Activated CD8-positive, alpha-beta T cell treated with anti-CD3 and anti-CD28 coated beads, Interleukin-2, amount 10 ng/mL, durations not matched to agents 7 days and 5 days (primary cell): ENCODE measurements around the gene SCUBE2. TPM values are rescaled to one million over a fixed set of nuclear protein-coding genes. Genes with fewer than 3 reads are reported as not detected.
A peak's percentile ranks its signal among the peaks of the same experiment; 100 is the strongest.
"Not testable (repeated sequence)": the region's sequence is repeated elsewhere in the genome, so short reads cannot be mapped to it uniquely, and the experiment has no call there.

Experiments
- ATAC-seq: fragments of 150-1000 bp; cut with Tn5 transposase; one replicate; pipeline ENCODE4 v1.10.0; 2021; ENCODE audit warnings: moderate library complexity
- CTCF ChIA-PET: fragments of 350-600 bp; sonication (Branson Sonifier 250); formaldehyde crosslinking; loops from one replicate; lab custom pipeline; 2021; ENCODE audit warnings: antibody characterized with exemption; lab: Charles Lee
- POLR2A ChIA-PET: fragments of 350-600 bp; sonication (Branson Sonifier 250); formaldehyde crosslinking; loops from one replicate; lab custom pipeline; 2021; ENCODE audit warnings: antibody characterized with exemption; lab: Charles Lee
- DNase-seq: peaks from one replicate; pipeline ENCODE4 v3.0.0-alpha.2; 2020
- H3K27ac Mint-ChIP-seq: one replicate; pipeline ENCODE4 v1.8.0; 2021; ENCODE audit warnings: mild to moderate bottlenecking, mixed read lengths
- H3K27me3 Mint-ChIP-seq: one replicate; pipeline ENCODE4 v1.8.0; 2021; ENCODE audit warnings: low read depth, mixed read lengths
- H3K36me3 Mint-ChIP-seq: one replicate; pipeline ENCODE4 v1.8.0; 2021; ENCODE audit warnings: low read depth, mixed read lengths
- H3K4me1 Mint-ChIP-seq: one replicate; pipeline ENCODE4 v1.8.0; 2021; ENCODE audit warnings: low read depth, mixed read lengths
- H3K4me3 Mint-ChIP-seq: one replicate; pipeline ENCODE4 v1.8.0; 2021; ENCODE audit warnings: mild to moderate bottlenecking, mixed read lengths
- H3K9me3 Mint-ChIP-seq: one replicate; pipeline ENCODE4 v1.8.0; 2022; ENCODE audit warnings: mixed read lengths; ENCODE audit not compliant: insufficient read depth
- total RNA-seq, 2 experiments: library from RNA; stranded (reverse); gene quantifications; one replicate each; pipeline ENCODE4 v1.2.3, GENCODE V29; 2021

Gene SCUBE2
- total RNA-seq, 2 experiments from 2014 or later, result 0.65 TPM; not detected in 1

DNA sequence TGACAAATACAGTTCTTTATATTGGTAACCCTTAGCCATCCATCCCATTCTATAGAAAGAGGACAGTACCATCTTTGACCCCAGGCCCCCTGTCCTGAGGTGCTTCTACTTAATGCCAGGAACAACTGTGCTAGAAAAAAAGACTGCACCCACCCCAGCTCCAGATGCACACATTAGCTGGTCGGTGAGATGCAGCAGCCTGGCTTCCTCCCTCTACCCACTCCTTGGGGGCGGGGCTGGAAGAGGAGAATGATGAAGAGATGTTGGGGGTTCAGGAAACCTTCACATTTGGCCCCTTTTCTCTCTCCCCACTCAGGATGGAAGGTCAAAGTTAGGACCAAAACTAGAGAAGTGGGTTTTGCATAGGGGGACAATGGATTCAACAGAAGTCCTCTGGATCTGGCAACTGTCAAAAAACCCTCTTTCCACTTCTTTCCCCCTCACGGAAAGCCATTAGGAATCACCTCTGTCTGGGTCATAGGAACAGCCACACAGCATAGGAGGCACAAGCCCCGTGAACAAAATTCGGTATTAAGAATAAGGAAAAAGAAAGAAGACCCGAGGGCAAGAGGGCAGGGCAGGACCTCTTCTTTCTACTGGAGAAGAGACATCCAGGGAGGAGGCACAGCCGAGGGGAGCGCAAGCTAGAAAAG, 88.4 kb downstream of the SCUBE2 start:
- Mint-ChIP-seq H3K9me3 (no peaks in the 10 kb centered on the region), H3K27ac (no peak overlapping the region), H3K27me3 (peaks cover 64% of the 10 kb centered on the region), H3K4me1 (peaks cover 17% of the 10 kb centered on the region), H3K4me3 (peak overlapping the region; percentile 71), H3K36me3 (no peaks in the 10 kb centered on the region)
- ATAC-seq, result no peak
- ChIA-PET POLR2A (interaction anchor here (1.2 kb wide), 1 partner anchor 14 kb away, joined by 5 read pairs; no protein-coding TSS in a partner anchor), CTCF (interaction anchor here (1.5 to 2.7 kb wide), 3 partner anchors 13 to 503 kb away, joined by 4 to 12 read pairs (median 6); no protein-coding TSS in a partner anchor)
- no peak for DNase-seq

GRCh38 chr11:9001736-9002135, 89.7 kb downstream of the SCUBE2 start:
- Mint-ChIP-seq H3K4me3 (no peak overlapping the region), H3K4me1 (peaks cover 17% of the 10 kb centered on the region), H3K36me3 (no peaks in the 10 kb centered on the region), H3K27me3 (peaks cover 56% of the 10 kb centered on the region), H3K27ac (no peak overlapping the region), H3K9me3 (no peaks in the 10 kb centered on the region)
- POLR2A ChIA-PET, result no interaction called here
- DNase-seq, result peak; percentile 41
- no peak for ATAC-seq
- CTCF ChIA-PET, result interaction anchor here (2.5 to 2.7 kb wide), 2 partner anchors 14 to 136 kb away, joined by 6 to 12 read pairs; no protein-coding TSS in a partner anchor

- no peaks in the 10 kb centered on the region for H3K36me3 Mint-ChIP-seq
- no peak overlapping the region for H3K4me3 Mint-ChIP-seq
- no peak overlapping the region for H3K27ac Mint-ChIP-seq
- ChIA-PET POLR2A (no interaction called here), CTCF (interaction anchor here (1.2 to 2.3 kb wide), 4 partner anchors 10 to 140 kb away, joined by 4 to 9 read pairs (median 4); partner anchors contain the start of gene TMEM9B)
- peaks cover 8% of the 10 kb centered on the region for H3K4me1 Mint-ChIP-seq
- ATAC-seq (no peak), DNase-seq (no peak)
- H3K9me3 Mint-ChIP-seq, result no peaks in the 10 kb centered on the region
- H3K27me3 Mint-ChIP-seq, result peaks cover 36% of the 10 kb centered on the region
Observed at GRCh38 chr11:8998017-8998416, 93.4 kb downstream of the SCUBE2 start.

DNA sequence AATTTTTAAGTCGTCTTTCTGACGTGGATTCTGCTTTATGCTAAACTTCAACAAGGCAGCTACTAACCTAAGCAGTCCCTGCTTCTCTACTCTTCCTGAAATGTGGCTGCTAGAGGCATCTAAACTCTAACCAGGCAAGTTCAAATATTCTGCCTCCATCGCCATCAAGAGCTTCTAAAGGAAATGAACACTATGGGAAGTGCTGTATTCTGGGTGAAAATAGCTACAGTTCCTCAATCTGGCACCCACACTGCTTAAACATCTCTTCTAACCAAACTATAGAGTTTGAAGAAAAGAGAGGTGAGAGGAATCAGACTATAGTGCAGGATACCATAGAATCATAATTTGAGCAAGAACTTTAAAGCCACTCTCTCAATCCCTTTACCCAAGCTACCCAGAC, 93.9 kb downstream of the SCUBE2 start:
- no peaks in the 10 kb centered on the region for H3K9me3 Mint-ChIP-seq
- H3K4me3 Mint-ChIP-seq, result no peak overlapping the region
- H3K27ac Mint-ChIP-seq, result no peak overlapping the region
- peaks cover 34% of the 10 kb centered on the region for H3K27me3 Mint-ChIP-seq
- peaks cover 4% of the 10 kb centered on the region for H3K4me1 Mint-ChIP-seq
- ChIA-PET CTCF (interaction anchor here (1.2 to 2.3 kb wide), 3 partner anchors 10 to 33 kb away, joined by 4 to 9 read pairs (median 5); partner anchors contain the start of gene TMEM9B), POLR2A (no interaction called here)
- no peak for ATAC-seq
- DNase-seq, result no peak
- no peaks in the 10 kb centered on the region for H3K36me3 Mint-ChIP-seq

DNA sequence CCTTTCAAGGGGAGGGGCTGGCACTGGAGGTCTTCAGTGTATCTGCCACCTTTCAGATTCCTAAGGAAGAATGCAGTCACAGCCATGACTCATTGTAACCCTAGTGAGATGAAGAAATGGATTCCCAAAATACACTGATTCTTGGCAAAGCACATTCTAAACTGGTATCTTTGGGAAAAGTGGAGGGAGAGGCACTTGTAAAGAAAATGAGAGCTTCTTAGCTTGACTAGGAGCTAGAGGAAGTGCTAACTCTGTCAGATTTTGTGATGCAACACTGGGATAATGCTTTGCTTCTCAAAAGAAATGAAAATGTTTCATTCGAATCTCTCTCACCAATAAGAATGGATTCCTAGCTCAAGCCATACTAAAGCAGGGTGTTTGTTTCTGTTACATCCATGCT, 101.9 kb downstream of the SCUBE2 start:
- ChIA-PET CTCF (interaction anchor here (4.0 kb wide), 1 partner anchor 27 kb away, joined by 16 read pairs; no protein-coding TSS in a partner anchor), POLR2A (no interaction called here)
- ATAC-seq, result no peak
- Mint-ChIP-seq H3K27ac (no peak overlapping the region), H3K36me3 (no peaks in the 10 kb centered on the region), H3K4me1 (peaks cover 9% of the 10 kb centered on the region), H3K4me3 (no peak overlapping the region), H3K9me3 (no peaks in the 10 kb centered on the region), H3K27me3 (peaks cover 23% of the 10 kb centered on the region)
- DNase-seq, result no peak

GRCh38 chr11:8988329-8989234, 102.8 kb downstream of the SCUBE2 start:
- CTCF ChIA-PET, result interaction anchor here (1.2 to 4.0 kb wide), 4 partner anchors 9 to 149 kb away, joined by 3 to 16 read pairs (median 6); no protein-coding TSS in a partner anchor
- no peak overlapping the region for H3K4me3 Mint-ChIP-seq
- no peak overlapping the region for H3K27ac Mint-ChIP-seq

DNA sequence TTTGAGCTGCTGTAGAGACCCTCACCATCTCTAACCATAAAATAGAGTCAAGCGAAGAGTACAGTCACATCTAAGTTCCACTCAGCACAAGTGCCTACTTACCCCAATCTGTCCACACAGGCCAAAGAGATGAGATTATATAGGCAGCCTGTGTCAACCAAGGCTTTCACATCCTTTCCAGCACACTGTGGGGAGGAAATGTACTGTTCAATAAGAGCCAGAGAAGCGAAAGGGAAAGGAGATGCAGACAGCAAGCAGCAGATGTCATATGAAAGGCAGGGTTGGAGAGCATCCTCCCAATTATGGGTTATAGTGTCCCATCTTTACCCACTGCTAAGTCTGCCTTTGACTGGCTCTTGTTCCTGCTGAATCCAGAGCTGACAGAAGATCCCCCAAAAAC, 104.0 kb downstream of the SCUBE2 start:
- CTCF ChIA-PET, result interaction anchor here (1.2 to 4.0 kb wide), 4 partner anchors 10 to 150 kb away, joined by 3 to 16 read pairs (median 6); no protein-coding TSS in a partner anchor
- H3K4me1 Mint-ChIP-seq, result peaks cover 9% of the 10 kb centered on the region
- peaks cover 16% of the 10 kb centered on the region for H3K27me3 Mint-ChIP-seq
- POLR2A ChIA-PET, result interaction anchor here (1.1 kb wide), 1 partner anchor 23 kb away, joined by 3 read pairs; the partner anchor contains the start of gene TMEM9B
- H3K9me3 Mint-ChIP-seq, result no peaks in the 10 kb centered on the region
- no peak overlapping the region for H3K27ac Mint-ChIP-seq
- H3K36me3 Mint-ChIP-seq, result no peaks in the 10 kb centered on the region
- DNase-seq (no peak), ATAC-seq (peak; percentile 42)
- no peak overlapping the region for H3K4me3 Mint-ChIP-seq

More at GRCh38 chr11:8988329-8989234, 102.8 kb downstream of the SCUBE2 start:
- peaks cover 18% of the 10 kb centered on the region for H3K27me3 Mint-ChIP-seq
- H3K36me3 Mint-ChIP-seq, result no peaks in the 10 kb centered on the region
- no peaks in the 10 kb centered on the region for H3K9me3 Mint-ChIP-seq
- ATAC-seq (no peak), DNase-seq (no peak)
- H3K4me1 Mint-ChIP-seq, result peaks cover 9% of the 10 kb centered on the region
- POLR2A ChIA-PET, result interaction anchor here (1.1 kb wide), 1 partner anchor 24 kb away, joined by 3 read pairs; the partner anchor contains the start of gene TMEM9B

DNA sequence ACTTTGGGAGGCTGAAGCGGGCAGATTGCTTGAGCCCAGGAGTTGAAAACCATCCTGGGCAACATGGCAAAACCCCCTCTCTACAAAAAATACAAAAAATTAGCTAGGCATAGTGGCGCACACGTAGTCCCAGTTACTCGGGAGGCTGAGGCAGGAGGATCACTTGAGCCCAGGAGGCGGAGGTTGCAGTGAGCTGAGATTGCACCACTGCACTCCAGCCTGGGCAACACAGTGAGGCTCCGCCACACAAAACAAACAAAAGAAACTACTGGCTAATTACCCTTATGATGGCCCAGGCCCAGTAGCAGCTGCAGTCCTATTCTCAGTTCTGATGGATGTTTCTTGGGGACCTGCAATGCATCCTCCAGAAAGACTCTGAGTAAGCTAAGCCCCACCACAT, 104.6 kb downstream of the SCUBE2 start:
- H3K4me1 Mint-ChIP-seq, H3K4me3 Mint-ChIP-seq, DNase-seq, H3K36me3 Mint-ChIP-seq, POLR2A ChIA-PET, H3K9me3 Mint-ChIP-seq, ATAC-seq, H3K27ac Mint-ChIP-seq: not testable (repeated sequence)
- H3K27me3 Mint-ChIP-seq, result peaks cover 15% of the 10 kb centered on the region
- CTCF ChIA-PET, result interaction anchor here (1.1 to 4.0 kb wide), 4 partner anchors 11 to 151 kb away, joined by 3 to 16 read pairs (median 4); no protein-coding TSS in a partner anchor

DNA sequence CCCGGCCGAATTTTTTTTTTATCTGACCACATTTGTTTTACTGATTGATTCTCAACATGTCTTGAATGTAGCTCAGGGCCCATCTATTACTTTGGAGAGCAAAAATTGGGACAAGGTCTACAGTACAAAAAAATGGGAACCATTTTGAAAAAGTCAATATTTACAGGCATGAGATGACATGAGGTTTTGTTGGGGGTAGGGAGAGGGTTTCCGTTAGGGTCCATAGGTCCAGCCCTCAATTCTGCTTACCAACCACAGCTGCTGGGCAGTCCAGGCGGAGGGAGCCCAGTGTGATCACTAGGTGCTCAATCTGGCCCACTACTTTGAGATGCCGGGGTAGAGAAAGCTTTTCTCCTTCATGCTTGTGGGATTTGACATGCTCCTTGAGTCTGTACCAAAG, 105.9 kb downstream of the SCUBE2 start:
- peaks cover 10% of the 10 kb centered on the region for H3K27me3 Mint-ChIP-seq
- H3K27ac Mint-ChIP-seq, result no peak overlapping the region
- CTCF ChIA-PET, result interaction anchor here (1.2 to 1.6 kb wide), 2 partner anchors 31 to 152 kb away, joined by 3 read pairs; no protein-coding TSS in a partner anchor
- H3K4me1 Mint-ChIP-seq, result peaks cover 9% of the 10 kb centered on the region
- no peak for ATAC-seq
- POLR2A ChIA-PET, result no interaction called here
- DNase-seq, result no peak
- no peaks in the 10 kb centered on the region for H3K9me3 Mint-ChIP-seq
- H3K4me3 Mint-ChIP-seq, result no peak overlapping the region
- no peaks in the 10 kb centered on the region for H3K36me3 Mint-ChIP-seq

- ATAC-seq (no peak), DNase-seq (no peak)
- ChIA-PET CTCF (interaction anchor here (0.9 to 1.2 kb wide), 3 partner anchors 8 to 110 kb away, joined by 3 read pairs; no protein-coding TSS in a partner anchor), POLR2A (no interaction called here)
- Mint-ChIP-seq H3K9me3 (no peaks in the 10 kb centered on the region), H3K4me1 (peaks cover 9% of the 10 kb centered on the region), H3K27me3 (no peaks in the 10 kb centered on the region), H3K36me3 (no peaks in the 10 kb centered on the region), H3K4me3 (no peak overlapping the region), H3K27ac (no peak overlapping the region)
Observed at GRCh38 chr11:8983552-8983951, 107.8 kb downstream of the SCUBE2 start.

DNA sequence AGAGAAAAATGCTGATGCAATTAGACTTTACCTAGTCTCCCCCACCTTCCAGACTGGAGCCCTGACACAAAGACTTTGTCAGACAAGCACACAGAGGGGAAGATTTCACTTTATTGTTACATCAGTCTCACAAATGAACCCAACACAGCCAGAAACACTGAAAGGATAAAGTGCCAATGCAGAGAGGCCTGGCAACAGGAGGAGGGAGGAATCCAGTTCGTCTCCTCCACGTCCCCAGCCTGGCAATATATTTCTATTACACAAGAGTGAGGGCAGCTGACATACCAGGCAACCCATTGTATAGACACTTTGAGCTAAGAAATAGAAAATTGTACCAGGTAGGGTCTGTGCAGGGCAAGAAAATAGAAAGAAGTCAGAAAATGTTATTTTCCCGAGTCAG, 110.9 kb downstream of the SCUBE2 start:
- H3K9me3 Mint-ChIP-seq, result no peaks in the 10 kb centered on the region
- no peak for DNase-seq
- H3K27me3 Mint-ChIP-seq, result no peaks in the 10 kb centered on the region
- no peak overlapping the region for H3K27ac Mint-ChIP-seq
- CTCF ChIA-PET, result interaction anchor here (1.0 to 1.3 kb wide), 2 partner anchors 35 to 66 kb away, joined by 3 to 4 read pairs; no protein-coding TSS in a partner anchor
- POLR2A ChIA-PET, result no interaction called here
- no peak for ATAC-seq
- no peaks in the 10 kb centered on the region for H3K36me3 Mint-ChIP-seq
- no peaks in the 10 kb centered on the region for H3K4me1 Mint-ChIP-seq
- no peak overlapping the region for H3K4me3 Mint-ChIP-seq
